Astrocyte of the spinal cord (primary cell): ENCODE data around the gene RPS6KA5.
"Not testable (repeated sequence)": the region's sequence is repeated elsewhere in the genome, so short reads cannot be mapped to it uniquely, and the experiment has no call there.

Experiments used
- DNase-seq: peaks from one replicate; pipeline ENCODE4 v3.0.0; 2011; ENCODE audit warnings: low read depth, low spot score
- H3K4me3 ChIP-seq: 2 replicates; pipeline ENCODE4 v1.5.1; 2011; ENCODE audit warnings: low read depth, mild to moderate bottlenecking, low read length, moderate library complexity
- in situ Hi-C: cut with HindIII; loops from 2 replicates; pipeline ENCODE4 v1.10.0; 2017; ENCODE audit warnings: low sequenced_read_pairs
- TF ChIP-seq, protein P1 (sequence below): IDR thresholded peaks from 2 replicates; pipeline ENCODE4 v1.5.1; 2012; ENCODE audit warnings: low read depth, mild to moderate bottlenecking, low read length, inconsistent platforms

Gene RPS6KA5

DNA sequence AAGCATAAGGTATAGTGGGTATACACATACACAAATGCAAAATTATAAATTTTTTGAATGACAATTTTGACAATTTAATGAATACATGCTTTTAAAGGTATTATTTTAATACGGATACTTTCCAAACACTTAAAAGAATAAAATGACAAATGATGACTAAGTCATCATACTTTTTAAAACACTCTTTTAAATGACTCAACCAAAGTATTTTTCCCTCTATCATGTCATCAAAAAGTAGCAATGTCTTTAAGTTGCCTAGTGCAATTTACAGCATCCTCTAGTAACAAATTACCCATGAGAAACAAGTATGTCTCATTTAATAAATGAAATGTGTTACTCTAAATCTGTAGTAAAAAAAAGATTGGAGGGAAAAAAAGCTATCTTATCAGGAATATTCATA lies 73.3 kb downstream of the RPS6KA5 start:
- DNase-seq: no peak
- in situ Hi-C loops: no loop called here
- TF ChIP-seq, protein P1, sequence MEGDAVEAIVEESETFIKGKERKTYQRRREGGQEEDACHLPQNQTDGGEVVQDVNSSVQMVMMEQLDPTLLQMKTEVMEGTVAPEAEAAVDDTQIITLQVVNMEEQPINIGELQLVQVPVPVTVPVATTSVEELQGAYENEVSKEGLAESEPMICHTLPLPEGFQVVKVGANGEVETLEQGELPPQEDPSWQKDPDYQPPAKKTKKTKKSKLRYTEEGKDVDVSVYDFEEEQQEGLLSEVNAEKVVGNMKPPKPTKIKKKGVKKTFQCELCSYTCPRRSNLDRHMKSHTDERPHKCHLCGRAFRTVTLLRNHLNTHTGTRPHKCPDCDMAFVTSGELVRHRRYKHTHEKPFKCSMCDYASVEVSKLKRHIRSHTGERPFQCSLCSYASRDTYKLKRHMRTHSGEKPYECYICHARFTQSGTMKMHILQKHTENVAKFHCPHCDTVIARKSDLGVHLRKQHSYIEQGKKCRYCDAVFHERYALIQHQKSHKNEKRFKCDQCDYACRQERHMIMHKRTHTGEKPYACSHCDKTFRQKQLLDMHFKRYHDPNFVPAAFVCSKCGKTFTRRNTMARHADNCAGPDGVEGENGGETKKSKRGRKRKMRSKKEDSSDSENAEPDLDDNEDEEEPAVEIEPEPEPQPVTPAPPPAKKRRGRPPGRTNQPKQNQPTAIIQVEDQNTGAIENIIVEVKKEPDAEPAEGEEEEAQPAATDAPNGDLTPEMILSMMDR: no peak

DNA sequence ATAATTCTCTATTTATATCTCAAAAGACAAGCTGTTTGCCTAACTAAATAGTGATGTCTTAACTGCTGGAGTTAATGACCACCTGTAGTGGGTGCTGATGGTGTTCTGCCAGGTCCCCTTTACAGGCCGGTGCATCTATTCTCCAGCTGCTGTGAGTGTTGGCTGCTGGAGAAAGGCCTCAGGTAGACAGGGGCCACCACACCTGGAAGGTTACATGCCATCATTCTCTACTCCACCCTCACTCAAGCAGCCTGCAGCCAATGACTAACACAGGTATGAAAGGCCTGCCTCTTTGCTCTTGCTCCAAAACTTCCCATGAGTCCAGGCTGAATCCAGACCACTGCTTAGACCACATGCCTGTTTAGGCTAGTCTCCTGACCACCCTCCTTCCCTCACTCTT lies 73.9 kb downstream of the RPS6KA5 start:
- TF ChIP-seq, protein P1: no peak
- DNase-seq: no peak
- in situ Hi-C loops: no loop called here
- no peak overlapping the region for H3K4me3 ChIP-seq

More for the DNA sequence above, 73.3 kb downstream of the RPS6KA5 start:
- H3K4me3 ChIP-seq: no peak overlapping the region

DNA sequence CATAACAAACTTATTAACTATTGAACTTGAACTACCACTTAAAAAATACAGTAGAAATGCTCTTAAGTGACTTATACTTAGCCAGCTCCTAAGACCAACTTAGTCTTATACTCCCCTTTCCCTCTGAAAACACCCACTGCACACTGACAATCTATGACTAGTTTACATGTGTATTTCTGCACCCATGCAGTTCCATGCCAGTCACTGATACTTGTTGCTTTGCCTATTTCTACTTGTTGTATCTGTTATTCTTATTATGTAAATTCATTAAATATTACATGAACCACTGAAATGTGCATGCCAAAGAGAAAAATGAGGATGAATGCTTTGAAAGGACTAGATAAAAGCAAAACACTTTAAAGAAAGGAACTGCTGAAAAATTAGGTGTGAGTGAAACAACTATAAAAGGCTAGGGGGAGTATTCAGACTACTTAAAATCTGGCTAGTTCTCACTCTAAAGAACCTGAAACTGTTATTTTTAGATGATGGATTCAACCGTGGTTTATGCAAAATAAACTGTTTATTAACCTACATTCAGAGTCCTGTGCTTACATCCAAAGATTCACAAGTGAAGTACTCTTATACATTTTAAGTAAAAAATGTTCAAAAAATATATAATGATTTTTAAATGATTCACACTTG lies 74.7 kb downstream of the RPS6KA5 start:
- H3K4me3 ChIP-seq: no peak overlapping the region
- TF ChIP-seq, protein P1: no peak
- in situ Hi-C loops: no loop called here
- no peak for DNase-seq

DNA sequence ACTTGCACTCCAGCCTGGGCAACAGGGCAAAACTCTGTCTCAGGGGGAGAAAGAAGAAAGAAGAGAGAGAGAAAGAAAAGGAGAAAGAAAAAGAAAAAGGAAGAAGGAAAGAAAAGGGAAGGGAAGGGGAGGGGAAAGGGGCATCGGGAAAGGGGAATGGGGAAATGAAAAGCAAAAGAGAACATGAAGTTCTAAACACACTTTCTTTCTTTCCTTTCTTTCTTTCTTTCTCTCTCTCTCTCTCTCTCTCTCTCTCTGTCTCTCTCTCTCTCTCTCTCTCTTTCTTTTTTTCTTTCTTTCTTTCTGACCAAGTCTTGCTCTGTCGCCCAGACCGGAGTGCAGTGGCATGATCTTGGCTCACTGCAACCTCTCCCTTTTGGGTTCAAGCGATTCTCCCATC lies 76.9 kb downstream of the RPS6KA5 start:
- in situ Hi-C loops: no loop called here
- no peak overlapping the region for H3K4me3 ChIP-seq
- TF ChIP-seq, protein P1: no peak
- no peak for DNase-seq

DNA sequence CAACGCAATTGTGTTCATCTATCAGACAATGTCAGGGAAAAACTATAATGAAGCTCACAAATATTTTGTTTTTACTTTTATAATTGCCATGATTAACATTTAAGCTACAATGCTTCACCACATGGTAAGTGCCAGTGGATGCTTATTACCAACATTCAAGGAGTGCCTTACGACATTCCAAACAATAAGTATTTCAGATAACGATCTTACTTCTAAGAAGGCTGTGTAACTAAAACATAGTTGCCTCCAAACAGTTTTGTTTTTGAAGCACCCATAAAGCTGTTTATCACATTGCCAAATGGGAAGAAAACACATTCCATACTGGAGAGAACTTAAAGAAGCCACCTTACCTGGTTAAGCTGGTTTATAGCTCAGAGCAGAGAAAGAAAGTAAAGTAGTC lies 78.8 kb downstream of the RPS6KA5 start:
- TF ChIP-seq, protein P1: no peak
- in situ Hi-C loops: no loop called here
- H3K4me3 ChIP-seq: no peak overlapping the region
- DNase-seq: no peak

DNA sequence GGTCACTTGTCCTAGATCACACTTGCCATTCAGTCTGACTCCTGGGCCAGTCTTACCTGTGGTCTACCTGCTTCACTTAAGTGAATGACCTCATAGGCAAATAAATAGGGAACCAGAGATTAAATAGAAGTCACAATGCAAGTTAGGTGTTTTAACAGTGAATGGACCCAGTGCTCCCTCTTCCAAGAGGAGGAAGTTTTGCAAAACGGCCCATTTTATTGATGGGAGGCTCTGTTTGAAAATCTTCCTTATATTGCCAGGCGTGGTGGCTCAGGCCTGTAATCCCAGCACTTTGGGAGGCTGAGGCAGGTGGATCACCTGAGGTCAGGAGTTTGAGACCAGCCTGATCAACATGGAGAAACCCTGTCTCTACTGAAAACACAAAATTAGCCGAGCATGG lies 79.8 kb downstream of the RPS6KA5 start:
- DNase-seq, H3K4me3 ChIP-seq, in situ Hi-C loops: not testable (repeated sequence)

DNA sequence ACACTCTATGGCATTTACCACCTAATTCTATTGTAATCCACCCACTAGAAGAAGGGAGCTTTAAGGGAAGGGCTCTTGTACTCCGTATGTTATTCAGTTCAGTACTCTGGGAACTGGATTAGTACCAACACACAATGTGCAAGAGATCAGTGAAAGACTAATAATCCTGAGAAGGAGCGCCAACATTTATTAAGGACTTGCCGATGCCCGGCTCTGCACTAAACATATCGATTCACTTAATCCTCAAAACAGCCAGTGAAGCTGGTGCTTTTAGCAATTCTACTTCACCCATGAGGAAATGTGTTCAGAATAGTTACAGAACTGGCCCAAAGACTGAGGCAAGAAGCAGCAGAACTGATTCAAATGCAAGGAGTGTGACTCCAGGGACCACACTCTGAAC lies 80.9 kb downstream of the RPS6KA5 start:
- no peak for DNase-seq
- in situ Hi-C loops: no loop called here
- TF ChIP-seq, protein P1: no peak
- H3K4me3 ChIP-seq: no peak overlapping the region
